Fibroblast of mammary gland (primary cell): ENCODE results near the gene OGFRL1.
A peak's percentile ranks its signal among the peaks of the same experiment; 100 is the strongest.

Source experiments
- DNase-seq: peaks from one replicate; pipeline ENCODE4 v3.0.0-alpha.2; 2010; ENCODE audit warnings: low read depth
- H3K4me3 ChIP-seq: 2 replicates; pipeline ENCODE4 v1.5.1; 2011; ENCODE audit warnings: low read depth, mild to moderate bottlenecking, low read length, moderate library complexity; ENCODE audit not compliant: control insufficient read depth
- CTCF ChIP-seq: conservative IDR thresholded peaks from 2 replicates; pipeline ENCODE4 v1.5.1; 2011; ENCODE audit warnings: low read depth, low read length, inconsistent platforms; ENCODE audit not compliant: control insufficient read depth, insufficient read depth

Gene OGFRL1

GRCh38 chr6:71330501-71330900 is 41.9 kb downstream of the OGFRL1 start:
- no peak for DNase-seq
- no peak overlapping the region for H3K4me3 ChIP-seq
- no peak for TF ChIP-seq CTCF

- DNase-seq = peak; percentile 33
- TF ChIP-seq CTCF = no peak
- no peak overlapping the region for H3K4me3 ChIP-seq
These were observed 43.4 kb downstream of the OGFRL1 start for GRCh38 chr6:71332012-71332411.

GRCh38 chr6:71333050-71333449 is 44.4 kb downstream of the OGFRL1 start:
- TF ChIP-seq CTCF = no peak
- H3K4me3 ChIP-seq = no peak overlapping the region
- DNase-seq = no peak

GRCh38 chr6:71333697-71334096 is 45.1 kb downstream of the OGFRL1 start:
- peak; percentile 94 for DNase-seq
- H3K4me3 ChIP-seq = no peak overlapping the region
- TF ChIP-seq CTCF = no peak

GRCh38 chr6:71334768-71335167 is 46.2 kb downstream of the OGFRL1 start:
- no peak for TF ChIP-seq CTCF
- no peak for DNase-seq
- H3K4me3 ChIP-seq = no peak overlapping the region

GRCh38 chr6:71335544-71335943 is 46.9 kb downstream of the OGFRL1 start:
- no peak for DNase-seq
- TF ChIP-seq CTCF = no peak
- no peak overlapping the region for H3K4me3 ChIP-seq

- DNase-seq = no peak
- no peak for TF ChIP-seq CTCF
- H3K4me3 ChIP-seq = no peak overlapping the region
These were observed 48.3 kb downstream of the OGFRL1 start for GRCh38 chr6:71336901-71337300.
